KOPT-K1 (cell line): ENCODE data around the gene IL6R.

ENCODE experiments used
- H3K27ac ChIP-seq: fragments of 200-600 bp; sonication (generic); 2 replicates; pipeline ENCODE4 v1.5.1; 2016; ENCODE audit warnings: antibody characterized with exemption, mild to moderate bottlenecking, low read depth, low read length; ENCODE audit not compliant: poor library complexity, severe bottlenecking
- H3K36me3 ChIP-seq: fragments of 200-600 bp; sonication (generic); 2 replicates; pipeline ENCODE4 v1.5.1; 2017; ENCODE audit warnings: antibody characterized with exemption, mild to moderate bottlenecking, low read length, moderate library complexity; ENCODE audit not compliant: insufficient read depth
- H3K9me3 ChIP-seq: fragments of 200-600 bp; sonication (generic); 2 replicates; pipeline ENCODE4 v1.5.1; 2017; ENCODE audit warnings: antibody characterized with exemption, low read length, mild to moderate bottlenecking; ENCODE audit not compliant: insufficient read depth, poor library complexity, severe bottlenecking

Gene IL6R

GRCh38 chr1:154445040-154445472 is 39.9 kb downstream of the IL6R start:
- Histone ChIP-seq H3K27ac (no peak overlapping the region), H3K36me3 (no peaks in the 10 kb centered on the region), H3K9me3 (no peaks in the 10 kb centered on the region)

- Histone ChIP-seq H3K27ac (no peak overlapping the region), H3K36me3 (no peaks in the 10 kb centered on the region), H3K9me3 (no peaks in the 10 kb centered on the region)
Observed at GRCh38 chr1:154446292-154446691, 41.1 kb downstream of the IL6R start.

GRCh38 chr1:154446789-154447188 is 41.6 kb downstream of the IL6R start:
- no peak overlapping the region for H3K27ac ChIP-seq
- H3K36me3 ChIP-seq, result no peaks in the 10 kb centered on the region

GRCh38 chr1:154448331-154448811 is 43.2 kb downstream of the IL6R start:
- H3K9me3 ChIP-seq, result no peaks in the 10 kb centered on the region
- no peaks in the 10 kb centered on the region for H3K36me3 ChIP-seq
- H3K27ac ChIP-seq, result no peak overlapping the region

More at GRCh38 chr1:154446789-154447188, 41.6 kb downstream of the IL6R start:
- H3K9me3 ChIP-seq, result no peaks in the 10 kb centered on the region

GRCh38 chr1:154453161-154453560 is 48.0 kb downstream of the IL6R start:
- no peak overlapping the region for H3K27ac ChIP-seq
- H3K36me3 ChIP-seq, result no peaks in the 10 kb centered on the region
- H3K9me3 ChIP-seq, result no peaks in the 10 kb centered on the region

GRCh38 chr1:154453574-154454352 is 48.6 kb downstream of the IL6R start:
- Histone ChIP-seq H3K9me3 (no peaks in the 10 kb centered on the region), H3K27ac (no peak overlapping the region), H3K36me3 (no peaks in the 10 kb centered on the region)

- H3K9me3 ChIP-seq, result no peaks in the 10 kb centered on the region
- no peaks in the 10 kb centered on the region for H3K36me3 ChIP-seq
- no peak overlapping the region for H3K27ac ChIP-seq
Observed at GRCh38 chr1:154454386-154455120, 49.4 kb downstream of the IL6R start.

- Histone ChIP-seq H3K9me3 (no peaks in the 10 kb centered on the region), H3K27ac (no peak overlapping the region), H3K36me3 (no peaks in the 10 kb centered on the region)
Observed at GRCh38 chr1:154456631-154457030, 51.5 kb downstream of the IL6R start.

- Histone ChIP-seq H3K27ac (no peak overlapping the region), H3K36me3 (no peaks in the 10 kb centered on the region), H3K9me3 (no peaks in the 10 kb centered on the region)
Observed at GRCh38 chr1:154459080-154459479, 53.9 kb downstream of the IL6R start.

GRCh38 chr1:154460695-154461260 is 55.6 kb downstream of the IL6R start:
- no peaks in the 10 kb centered on the region for H3K9me3 ChIP-seq
- peak overlapping the region; percentile 4 for H3K27ac ChIP-seq
- H3K36me3 ChIP-seq, result no peaks in the 10 kb centered on the region

GRCh38 chr1:154463512-154463990 is 58.4 kb downstream of the IL6R start:
- Histone ChIP-seq H3K27ac (peak overlapping the region; percentile 73), H3K9me3 (no peaks in the 10 kb centered on the region), H3K36me3 (no peaks in the 10 kb centered on the region)

- H3K9me3 ChIP-seq, result no peaks in the 10 kb centered on the region
- H3K27ac ChIP-seq, result peak overlapping the region; percentile 73
- no peaks in the 10 kb centered on the region for H3K36me3 ChIP-seq
Observed at GRCh38 chr1:154465621-154466195, 60.6 kb downstream of the IL6R start.

- Histone ChIP-seq H3K36me3 (no peaks in the 10 kb centered on the region), H3K27ac (peak overlapping the region; percentile 73), H3K9me3 (no peaks in the 10 kb centered on the region)
Observed at GRCh38 chr1:154466206-154466605, 61.1 kb downstream of the IL6R start.

GRCh38 chr1:154466921-154467417 is 61.8 kb downstream of the IL6R start:
- Histone ChIP-seq H3K9me3 (no peaks in the 10 kb centered on the region), H3K36me3 (no peaks in the 10 kb centered on the region), H3K27ac (peak overlapping the region; percentile 73)
